HG03342 (cell line): ENCODE results near the gene STK4.

Source experiments
- ATAC-seq: cut with Tn5 transposase; IDR thresholded peaks from one replicate; pipeline ENCODE4 v1.9.1; 2021; ENCODE audit warnings: mild to moderate bottlenecking, moderate library complexity; ENCODE audit not compliant: unreplicated experiment

The STK4 gene

DNA sequence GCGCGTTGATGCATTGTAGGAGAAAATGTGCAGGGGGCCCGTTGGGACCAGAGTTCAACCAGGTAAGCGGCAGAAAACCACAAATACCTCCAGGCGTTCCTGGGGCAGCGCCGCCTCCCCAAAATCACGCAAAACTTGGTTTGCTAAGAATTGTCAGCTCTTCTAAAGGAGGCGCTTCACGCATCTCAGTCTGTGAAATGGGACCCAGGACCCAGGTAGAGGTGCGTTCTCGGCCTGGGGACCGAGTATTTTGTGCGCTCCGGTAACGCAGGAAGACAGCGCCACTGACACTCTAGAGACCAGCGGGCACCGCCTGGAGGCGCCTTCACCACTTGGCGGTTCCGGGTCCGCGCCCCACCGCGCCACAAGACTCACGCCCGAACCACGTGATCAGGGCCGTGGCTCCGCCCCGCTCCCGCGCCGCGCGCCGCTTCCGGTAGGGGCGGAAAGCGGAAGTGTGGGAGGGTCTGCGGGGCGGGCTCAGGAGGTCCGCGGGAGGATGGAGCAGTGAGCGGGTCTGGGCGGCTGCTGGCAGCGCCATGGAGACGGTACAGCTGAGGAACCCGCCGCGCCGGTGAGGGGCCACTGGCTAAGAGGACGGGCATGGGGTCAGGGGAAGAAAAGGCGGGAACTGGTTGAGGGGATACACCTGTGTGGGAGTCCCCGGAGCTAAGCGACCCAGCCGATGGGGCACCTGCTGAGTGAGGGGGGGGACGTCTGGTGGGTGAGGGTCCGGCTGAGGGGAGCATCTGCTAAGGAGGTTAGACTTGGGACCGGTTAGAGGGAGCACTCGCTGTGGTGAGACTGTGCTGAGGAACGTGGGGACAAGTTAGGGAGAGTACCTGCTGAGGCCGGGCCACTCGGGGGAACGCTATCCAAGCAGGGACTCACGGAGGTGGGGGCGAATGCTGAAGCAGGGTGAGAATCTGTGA is at the start of gene STK4:
Gene STK4, plus strand, starts transcription at position 483 of the 932 bp plus-strand sequence. Its CDS starts 57 bp downstream, at position 540.
- peak; percentile 70 for ATAC-seq

DNA sequence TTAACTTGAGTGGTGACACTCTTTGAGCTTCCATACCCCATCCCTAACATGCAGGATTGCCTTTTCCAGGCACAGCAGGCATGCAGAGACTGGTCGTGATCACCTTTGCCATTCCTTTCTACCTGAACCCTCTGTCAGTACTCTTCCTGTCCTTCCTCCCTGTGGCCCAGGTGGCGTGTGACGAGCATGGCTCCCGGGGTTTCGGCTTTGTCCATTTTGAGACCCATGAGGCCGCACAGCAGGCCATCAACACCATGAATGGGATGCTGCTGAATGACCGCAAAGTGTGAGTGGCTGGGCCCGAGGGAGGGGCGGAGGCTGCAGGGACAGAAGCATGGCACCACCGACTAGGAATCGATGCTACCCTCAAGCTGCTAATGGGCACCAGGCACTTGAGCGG is 49.7 kb upstream of the STK4 start:
- no peak for ATAC-seq

DNA sequence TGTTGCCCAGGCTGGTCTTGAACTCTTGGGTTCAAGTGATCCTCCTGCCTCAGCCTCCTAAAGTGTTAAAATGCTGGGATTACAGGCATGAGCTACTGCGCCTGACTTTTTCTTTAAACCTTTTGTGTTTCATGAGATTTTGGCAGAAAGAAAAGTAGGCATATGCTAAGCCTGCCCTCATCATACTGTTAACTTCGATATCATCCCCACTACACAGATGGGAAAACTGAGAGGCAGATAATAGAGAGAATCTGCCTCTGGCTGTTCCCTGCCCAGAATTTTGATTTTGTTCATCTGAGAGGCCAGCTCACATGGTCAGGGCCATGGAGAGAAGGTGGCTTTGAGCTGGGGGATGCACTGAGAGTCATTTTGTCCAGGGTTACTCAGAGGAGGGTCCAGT is 48.9 kb upstream of the STK4 start:
- ATAC-seq = no peak

DNA sequence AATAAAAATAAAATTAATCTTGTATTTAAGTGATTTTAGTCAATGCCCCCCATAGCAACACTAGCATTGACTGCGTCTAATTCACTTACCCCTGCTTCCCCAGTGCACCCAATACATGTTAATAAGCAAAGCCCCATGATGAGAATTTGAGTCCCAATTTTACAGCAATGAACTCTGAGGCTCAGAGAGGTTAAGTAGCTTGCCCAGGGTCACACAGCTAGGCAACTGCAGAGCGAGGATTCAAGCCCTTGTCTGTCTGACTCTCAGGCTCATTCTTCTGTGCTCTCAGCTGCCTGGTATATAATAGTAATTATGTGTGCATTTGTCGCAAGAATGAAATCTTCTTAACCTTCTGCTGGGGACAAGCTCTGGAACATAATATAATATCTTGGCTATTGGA is 48.0 kb upstream of the STK4 start:
- no peak for ATAC-seq

DNA sequence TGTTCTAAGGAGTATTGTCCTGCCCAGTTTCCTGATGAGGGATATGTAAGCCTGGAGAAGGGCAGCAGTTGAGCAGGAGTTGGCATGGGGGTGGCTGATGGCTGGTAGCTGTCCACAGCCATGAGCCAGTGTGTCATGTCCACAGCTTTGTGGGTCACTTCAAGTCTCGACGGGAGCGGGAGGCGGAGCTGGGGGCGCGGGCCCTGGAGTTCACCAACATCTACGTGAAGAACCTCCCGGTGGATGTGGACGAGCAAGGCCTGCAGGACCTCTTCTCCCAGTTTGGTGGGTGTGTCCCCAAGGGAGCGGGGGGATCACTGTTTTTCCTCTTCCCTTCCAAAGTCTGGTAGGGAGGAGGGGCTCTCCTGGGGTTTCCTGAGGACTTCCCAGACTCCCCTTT is 47.6 kb upstream of the STK4 start:
- ATAC-seq = no peak

DNA sequence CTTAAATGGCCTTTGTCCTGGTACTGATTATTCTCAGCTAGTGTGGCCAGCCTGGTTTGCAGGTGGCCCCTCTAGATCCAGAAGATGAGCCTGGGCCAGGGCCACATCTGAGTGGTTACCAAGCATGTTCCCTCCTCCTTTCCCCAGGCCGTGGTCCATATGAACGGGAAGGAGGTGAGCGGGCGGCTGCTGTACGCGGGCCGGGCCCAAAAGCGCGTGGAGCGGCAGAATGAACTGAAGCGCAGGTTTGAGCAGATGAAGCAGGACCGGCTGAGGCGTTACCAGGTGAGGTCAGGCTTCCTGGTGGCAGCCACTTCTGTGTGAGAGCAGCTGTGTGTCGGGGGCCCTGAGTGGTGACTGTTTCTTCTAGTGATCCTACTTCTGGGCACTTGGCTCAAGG is 44.9 kb upstream of the STK4 start:
- no peak for ATAC-seq

DNA sequence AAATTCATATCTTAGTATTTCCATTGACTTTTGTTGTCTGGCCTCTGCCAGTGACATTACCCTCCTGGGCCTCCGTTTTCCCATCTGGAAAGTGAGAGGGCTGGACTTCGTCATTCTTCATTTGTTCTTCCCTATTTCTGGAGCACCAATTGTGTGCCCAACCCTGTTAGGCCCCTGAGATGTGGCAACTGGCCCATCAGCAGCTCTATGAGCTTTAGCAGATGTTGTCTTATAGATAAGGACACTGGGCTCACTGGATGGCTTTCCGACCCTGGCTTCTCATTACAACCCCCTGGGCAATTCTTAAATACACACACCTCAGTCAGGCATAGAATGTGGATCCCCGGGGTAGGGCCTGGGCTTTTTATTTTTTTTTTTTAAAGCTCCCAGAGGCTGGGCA is 41.8 kb upstream of the STK4 start:
- no peak for ATAC-seq

DNA sequence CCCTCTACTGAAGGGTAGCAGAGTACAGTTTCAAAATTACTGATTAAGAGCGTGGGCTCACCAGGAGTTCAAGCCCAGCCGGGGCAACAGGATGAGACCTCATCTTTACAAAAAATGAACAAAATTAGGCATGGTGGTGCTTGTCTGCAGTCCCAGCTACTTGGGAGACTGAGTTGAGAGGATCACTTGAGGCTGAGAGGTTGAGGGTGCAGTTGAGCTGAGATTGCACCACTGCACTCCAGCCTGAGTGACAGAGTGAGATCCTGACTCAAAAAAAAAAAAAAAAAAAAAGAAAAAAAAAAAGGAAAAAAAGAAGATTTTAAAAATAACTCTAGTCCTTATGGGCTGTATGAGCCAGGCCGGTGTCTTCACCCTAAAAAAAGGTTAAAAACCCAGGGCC is 37.7 kb upstream of the STK4 start:
- no peak for ATAC-seq

DNA sequence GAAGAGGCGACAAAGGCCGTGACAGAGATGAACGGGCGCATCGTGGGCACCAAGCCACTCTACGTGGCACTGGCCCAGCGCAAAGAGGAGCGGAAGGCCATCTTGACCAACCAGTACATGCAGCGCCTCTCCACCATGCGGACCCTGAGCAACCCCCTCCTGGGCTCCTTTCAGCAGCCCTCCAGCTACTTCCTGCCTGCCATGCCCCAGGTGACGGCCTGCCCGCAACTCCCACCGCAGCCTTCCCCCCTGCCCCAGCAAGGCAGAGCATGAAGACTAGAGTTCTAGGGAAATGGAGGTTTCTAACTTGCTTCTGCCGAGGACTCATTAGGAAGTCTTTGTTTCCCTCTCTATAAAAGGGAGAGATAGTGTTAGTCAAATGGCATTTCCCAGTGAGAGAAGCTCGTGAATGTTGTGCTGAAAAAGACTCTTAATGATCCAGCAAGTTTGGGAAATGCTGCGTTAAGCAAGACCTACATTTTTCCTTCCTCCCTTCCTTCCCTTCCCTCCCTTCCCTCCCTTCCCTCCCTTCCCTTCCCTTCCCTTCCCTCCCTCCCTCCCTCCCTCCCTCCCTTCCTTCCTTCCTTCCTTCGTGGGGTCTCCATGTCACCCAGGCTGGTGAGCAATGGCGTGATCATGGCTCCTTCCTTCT is 35.7 kb upstream of the STK4 start:
- no peak for ATAC-seq

DNA sequence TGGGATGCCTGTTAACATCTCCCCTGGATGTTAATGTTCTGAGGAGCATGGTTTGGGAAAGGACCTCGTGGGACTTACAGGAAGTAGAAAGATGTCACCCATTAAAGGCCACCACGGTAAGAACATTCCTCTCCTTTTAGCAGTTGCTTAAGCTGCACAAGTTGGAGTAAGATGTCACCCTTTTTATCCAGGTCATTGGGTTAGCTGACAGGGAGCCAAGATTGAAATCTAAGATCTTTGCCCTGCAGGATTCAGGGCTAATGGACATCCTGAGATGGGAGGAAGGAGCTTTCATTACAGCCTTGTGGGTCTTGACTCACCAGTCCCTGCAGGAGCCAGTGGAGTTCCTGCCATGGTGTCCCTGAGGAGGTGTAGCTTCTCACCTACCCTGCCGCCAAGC is 34.4 kb upstream of the STK4 start:
- no peak for ATAC-seq

DNA sequence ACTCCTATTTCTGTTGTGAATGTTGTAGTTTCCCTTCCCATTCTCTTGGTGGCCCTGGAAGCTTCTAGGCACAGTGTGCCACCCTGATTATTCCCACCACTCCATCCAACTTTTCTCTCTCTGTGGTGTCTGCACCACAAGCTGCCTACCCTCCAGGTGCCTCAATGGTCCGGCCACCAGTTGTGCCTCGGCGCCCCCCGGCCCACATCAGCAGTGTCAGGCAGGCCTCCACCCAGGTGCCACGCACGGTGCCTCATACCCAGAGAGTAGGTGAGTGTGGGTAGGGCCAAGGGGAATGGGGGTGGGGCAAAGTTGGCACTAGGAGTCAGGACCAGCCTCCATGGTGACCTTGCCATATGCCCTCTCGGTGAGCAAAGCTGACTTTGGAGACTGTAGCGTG is 33.4 kb upstream of the STK4 start:
- ATAC-seq = no peak

DNA sequence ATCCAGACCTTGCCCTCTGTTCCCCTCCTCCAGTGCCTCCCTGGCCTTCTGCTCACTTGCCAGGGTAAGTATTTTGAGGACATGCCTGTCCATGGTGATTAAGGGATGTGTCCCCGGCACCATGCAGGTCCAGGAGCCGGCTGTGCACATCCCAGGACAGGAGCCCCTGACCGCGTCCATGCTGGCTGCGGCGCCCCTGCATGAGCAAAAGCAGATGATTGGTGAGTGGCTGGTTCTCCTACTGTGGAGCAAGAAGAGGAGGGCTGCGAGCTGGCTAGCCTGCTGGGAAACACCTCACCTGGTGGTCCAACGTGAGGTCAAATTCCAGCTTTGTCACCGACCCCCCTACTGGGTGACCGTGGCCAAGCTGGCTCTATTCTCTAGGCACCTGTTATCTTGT is 29.8 kb upstream of the STK4 start:
- no peak for ATAC-seq

DNA sequence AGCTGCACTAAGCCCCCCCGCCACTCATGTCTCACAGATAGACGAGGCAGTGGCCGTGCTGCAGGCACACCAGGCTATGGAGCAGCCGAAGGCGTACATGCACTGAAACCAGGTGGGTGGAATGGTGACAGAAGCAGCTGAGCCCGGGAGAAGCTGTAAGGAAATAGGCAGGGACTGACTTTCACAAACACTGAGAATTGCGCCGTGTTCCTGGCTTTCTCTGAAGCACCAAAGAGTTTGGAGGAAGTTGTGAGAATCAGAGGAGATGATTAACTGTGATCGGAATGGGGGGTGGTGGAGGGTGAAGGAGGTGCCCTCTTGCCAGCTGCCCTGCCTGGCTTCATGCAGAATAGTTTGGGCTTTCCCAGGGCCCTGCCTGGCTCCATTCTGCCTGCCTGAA is 27.7 kb upstream of the STK4 start:
- ATAC-seq = no peak

DNA sequence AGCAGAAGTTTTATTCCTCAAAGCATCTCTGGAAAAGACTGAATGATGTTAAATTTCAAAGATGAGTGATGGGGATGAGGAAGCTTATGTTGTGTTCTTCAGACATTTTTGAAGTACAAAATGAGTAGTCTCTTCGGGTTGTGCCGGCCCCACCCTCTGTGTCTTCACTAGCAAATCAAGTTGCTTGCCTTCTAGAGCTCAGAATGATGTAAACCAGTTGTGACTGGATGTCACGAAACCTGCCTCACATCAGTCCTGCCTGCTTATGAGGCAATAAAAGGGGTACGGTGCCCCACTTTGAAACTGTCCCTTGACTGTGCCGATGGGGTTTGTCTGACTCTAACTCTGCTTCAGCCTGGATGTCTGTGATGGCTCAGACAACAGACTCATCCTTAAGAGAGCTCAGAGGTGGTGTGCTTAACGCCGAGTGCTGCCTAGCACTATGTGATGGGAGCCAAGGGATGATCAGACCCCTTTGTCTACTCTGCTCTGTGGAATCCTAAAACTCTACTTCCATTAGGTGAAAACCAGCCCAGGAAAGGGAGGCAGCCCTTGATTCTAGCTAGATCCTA is 25.1 kb upstream of the STK4 start:
- ATAC-seq = no peak

DNA sequence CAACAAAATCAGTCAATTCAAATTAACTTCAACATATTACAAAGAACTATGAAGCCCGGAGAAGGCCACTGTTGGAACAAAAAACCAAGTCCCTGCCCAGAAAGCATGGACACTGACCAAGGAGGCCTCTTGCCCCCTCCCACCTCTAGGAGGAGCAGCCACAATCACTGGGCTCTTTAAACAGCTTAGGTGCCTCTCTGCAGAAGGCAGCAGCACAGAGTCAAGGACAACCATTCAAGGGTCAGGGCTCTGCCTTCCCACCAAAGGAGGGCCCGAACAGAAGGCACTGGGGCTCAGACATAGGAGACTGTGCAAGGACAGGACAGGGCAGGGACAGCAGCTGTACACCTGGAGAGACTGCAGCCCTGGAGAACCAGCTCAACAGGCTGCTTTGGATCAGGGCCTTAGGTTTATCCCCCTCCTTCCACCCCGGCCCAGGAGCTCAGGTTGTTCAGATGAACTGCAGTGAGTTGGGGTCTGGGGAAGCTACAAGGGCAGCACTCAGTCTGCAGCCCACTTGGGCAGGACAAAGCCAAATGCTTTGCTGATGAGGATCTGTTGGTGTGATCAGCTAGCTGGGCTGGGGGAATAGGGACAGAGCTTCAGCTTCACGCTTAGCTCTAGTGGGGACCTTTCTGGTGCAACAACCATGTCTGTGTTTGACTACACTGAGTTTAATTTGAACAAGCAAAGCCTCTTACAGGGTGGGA is 23.9 kb upstream of the STK4 start:
- ATAC-seq = no peak

DNA sequence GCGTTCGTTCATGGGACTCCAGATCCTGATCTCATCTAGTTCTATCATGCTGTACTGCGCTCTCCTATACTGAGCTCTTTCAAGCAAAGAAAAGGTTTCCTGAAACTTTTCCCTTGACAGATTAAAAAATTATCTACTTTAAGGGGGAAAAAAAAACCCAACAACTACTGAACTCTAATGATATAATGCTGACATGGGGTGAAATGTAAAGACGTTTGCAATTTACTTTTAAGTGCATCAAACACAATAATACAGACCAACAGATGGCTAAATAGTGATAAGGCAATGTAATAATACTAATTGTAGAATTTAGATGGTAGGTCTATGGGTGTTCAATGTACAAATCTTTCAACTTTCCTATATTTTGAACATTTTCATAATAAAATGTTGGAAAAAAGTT is 22.5 kb upstream of the STK4 start:
- ATAC-seq = no peak

DNA sequence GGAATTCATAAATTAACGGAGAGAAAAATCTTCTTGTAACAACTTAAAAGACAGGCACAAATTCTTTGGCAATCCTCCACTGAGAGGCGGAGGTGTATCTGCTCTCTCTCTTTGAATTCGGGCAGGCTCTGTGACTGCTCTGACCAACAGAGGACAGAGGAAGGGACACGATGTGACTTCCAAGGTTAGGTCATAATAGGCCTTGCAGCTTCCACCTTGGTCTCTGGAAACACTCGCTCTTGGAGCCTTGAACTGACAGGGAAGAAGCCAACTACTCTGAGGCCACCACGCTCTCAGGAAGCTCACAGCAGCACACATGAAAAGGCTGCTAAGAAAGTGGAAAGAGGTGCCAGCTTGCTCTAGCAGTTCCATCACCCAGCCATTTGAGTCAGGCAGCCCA is 21.1 kb upstream of the STK4 start:
- ATAC-seq = no peak

DNA sequence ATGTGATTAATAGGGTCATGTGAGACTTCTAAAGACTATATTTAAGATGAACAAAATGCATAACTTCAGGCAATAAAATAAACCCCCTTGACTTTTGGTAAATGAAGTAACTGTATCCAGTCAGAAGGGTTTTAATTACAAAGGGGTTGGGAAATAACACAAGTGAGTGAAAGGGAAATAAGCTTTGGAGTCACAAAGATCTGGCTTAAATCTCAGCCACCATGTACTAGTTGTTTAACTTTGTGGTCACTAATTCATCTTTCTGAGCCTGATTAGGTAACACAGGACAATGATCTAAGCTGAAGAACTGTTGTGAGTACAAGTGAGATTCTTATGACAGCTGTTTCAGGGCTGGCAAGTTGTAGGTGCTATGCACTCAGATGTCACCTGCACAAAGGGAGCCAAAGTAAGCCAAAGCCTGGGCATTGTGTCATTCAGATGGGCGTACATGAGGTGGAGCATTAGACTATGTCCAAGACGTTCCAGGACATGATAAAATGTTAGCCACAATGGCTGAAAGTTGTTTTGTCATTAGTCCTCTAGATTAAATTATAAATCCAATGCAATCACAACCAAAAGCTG is 19.9 kb upstream of the STK4 start:
- no peak for ATAC-seq

DNA sequence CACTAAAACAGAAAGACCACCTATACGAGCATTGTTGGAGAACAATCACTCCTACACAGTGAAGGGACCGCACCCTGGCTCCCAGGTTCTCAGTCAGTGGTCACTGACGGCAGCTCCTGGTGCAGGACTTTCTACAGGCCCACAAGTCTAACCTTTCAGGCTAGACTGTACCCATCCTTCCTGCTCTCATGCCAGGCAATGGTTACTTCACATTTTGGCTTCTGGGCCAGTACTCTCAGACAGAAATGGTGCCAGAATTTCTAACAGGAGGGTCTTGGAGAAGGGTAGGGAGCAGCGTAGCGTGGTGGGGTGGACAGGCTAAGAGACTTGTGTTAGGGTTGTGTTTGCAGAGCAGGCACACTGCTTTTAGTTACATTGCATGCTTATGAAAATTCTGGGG is 18.2 kb upstream of the STK4 start:
- ATAC-seq = no peak

DNA sequence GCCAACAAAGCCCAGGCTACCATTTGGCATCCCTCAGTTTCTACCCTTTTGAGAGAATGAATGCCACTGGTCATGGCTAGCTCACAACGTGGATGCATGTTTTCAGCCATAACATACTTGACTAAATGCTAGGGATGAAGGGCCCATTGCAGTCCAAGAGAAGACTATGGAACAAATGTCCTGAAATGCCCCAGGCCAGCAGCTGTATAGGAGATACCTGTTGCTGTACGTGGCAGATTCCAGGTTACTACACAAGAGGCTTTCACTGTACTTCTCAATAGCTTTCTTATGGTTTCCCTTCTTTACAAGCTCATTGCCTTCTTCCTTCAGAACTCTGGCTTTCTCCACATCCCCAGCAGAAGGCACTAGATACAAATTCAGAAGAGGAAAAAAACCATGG is 17.8 kb upstream of the STK4 start:
- ATAC-seq = no peak

DNA sequence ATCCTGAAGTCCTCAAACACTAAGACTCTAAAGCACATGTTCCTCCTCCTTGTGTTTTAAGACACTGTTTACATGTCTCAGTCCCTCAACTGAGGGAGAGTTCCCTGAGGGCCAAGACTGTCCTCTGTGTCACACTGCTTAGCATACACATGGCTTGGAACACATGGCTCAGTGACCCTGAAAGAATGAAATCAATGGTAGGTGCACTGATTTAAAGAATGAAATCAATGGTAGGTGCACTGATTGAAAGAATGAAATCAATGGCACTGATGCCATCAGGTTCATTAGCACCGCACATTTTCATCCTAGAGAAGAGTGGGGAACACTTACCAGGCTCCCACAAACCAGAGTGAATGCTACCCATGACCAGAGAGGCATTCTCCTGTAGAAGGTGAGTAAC is 15.9 kb upstream of the STK4 start:
- ATAC-seq = no peak
